Memory B cell (primary cell): ENCODE measurements around the gene ACP4.

Source experiments
- ATAC-seq: fragments of 150-1000 bp; cut with Tn5 transposase; 2 replicates; pipeline ENCODE4 v1.10.0; 2021; ENCODE audit warnings: low read depth, mild to moderate bottlenecking, moderate library complexity
- DNase-seq, 2 donors: peaks; one replicate each; pipeline ENCODE4 v3.0.0; 2022; ENCODE audit warnings: low spot score in 2 of 2
- H3K27ac Mint-ChIP-seq: one replicate; pipeline ENCODE4 v1.8.0; 2022; ENCODE audit warnings: mild to moderate bottlenecking, moderate library complexity, mixed read lengths
- H3K27me3 Mint-ChIP-seq: one replicate; pipeline ENCODE4 v1.8.0; 2022; ENCODE audit warnings: mixed read lengths
- H3K36me3 Mint-ChIP-seq: one replicate; pipeline ENCODE4 v1.8.0; 2022; ENCODE audit warnings: mild to moderate bottlenecking, mixed read lengths
- H3K4me1 Mint-ChIP-seq: one replicate; pipeline ENCODE4 v1.8.0; 2022; ENCODE audit warnings: mixed read lengths
- H3K4me3 Mint-ChIP-seq: one replicate; pipeline ENCODE4 v1.8.0; 2022; ENCODE audit warnings: mild to moderate bottlenecking, moderate library complexity, mixed read lengths
- H3K9me3 Mint-ChIP-seq: one replicate; pipeline ENCODE4 v1.8.0; 2022; ENCODE audit warnings: mixed read lengths

ACP4 gene

GRCh38 chr19:50817941-50818858 lies 28.0 kb downstream of the ACP4 start:
- H3K36me3 Mint-ChIP-seq: no peaks in the 10 kb centered on the region
- ATAC-seq (peak; percentile 67), DNase-seq (peak; percentile 68 to 80)
- peak overlapping the region; percentile 88 for H3K27ac Mint-ChIP-seq
- peak overlapping the region; percentile 86 for H3K4me3 Mint-ChIP-seq
- peaks cover 47% of the 10 kb centered on the region for H3K4me1 Mint-ChIP-seq
- H3K27me3 Mint-ChIP-seq: peaks cover 5% of the 10 kb centered on the region
- no peaks in the 10 kb centered on the region for H3K9me3 Mint-ChIP-seq

GRCh38 chr19:50818859-50819472 lies 28.8 kb downstream of the ACP4 start:
- Mint-ChIP-seq H3K9me3 (no peaks in the 10 kb centered on the region), H3K4me3 (peak overlapping the region; percentile 86), H3K4me1 (peaks cover 50% of the 10 kb centered on the region), H3K27me3 (peaks cover 5% of the 10 kb centered on the region), H3K36me3 (no peaks in the 10 kb centered on the region), H3K27ac (peak overlapping the region; percentile 1)
- no peak for DNase-seq
- peak; percentile 14 for ATAC-seq

GRCh38 chr19:50819636-50820035 lies 29.4 kb downstream of the ACP4 start:
- H3K9me3 Mint-ChIP-seq: no peaks in the 10 kb centered on the region

GRCh38 chr19:50820086-50820485 lies 29.9 kb downstream of the ACP4 start:
- peak; percentile 26 for ATAC-seq
- Mint-ChIP-seq H3K9me3 (no peaks in the 10 kb centered on the region), H3K4me3 (peak overlapping the region; percentile 86), H3K27me3 (peaks cover 5% of the 10 kb centered on the region), H3K27ac (peak overlapping the region; percentile 81), H3K4me1 (peaks cover 50% of the 10 kb centered on the region), H3K36me3 (no peaks in the 10 kb centered on the region)
- DNase-seq: no peak

More at GRCh38 chr19:50819636-50820035, 29.4 kb downstream of the ACP4 start:
- ATAC-seq: no peak
- Mint-ChIP-seq H3K27me3 (peaks cover 5% of the 10 kb centered on the region), H3K36me3 (no peaks in the 10 kb centered on the region), H3K4me3 (peak overlapping the region; percentile 86), H3K4me1 (peaks cover 50% of the 10 kb centered on the region), H3K27ac (peak overlapping the region; percentile 81)
- no peak for DNase-seq

- Mint-ChIP-seq H3K9me3 (no peaks in the 10 kb centered on the region), H3K27ac (peak overlapping the region; percentile 81), H3K4me3 (peak overlapping the region; percentile 86), H3K36me3 (no peaks in the 10 kb centered on the region), H3K27me3 (peaks cover 5% of the 10 kb centered on the region), H3K4me1 (peaks cover 50% of the 10 kb centered on the region)
- no peak for DNase-seq
- ATAC-seq: no peak
These were observed 30.5 kb downstream of the ACP4 start for GRCh38 chr19:50820549-50821247.

- peaks cover 5% of the 10 kb centered on the region for H3K27me3 Mint-ChIP-seq
- DNase-seq (no peak), ATAC-seq (no peak)
- H3K4me1 Mint-ChIP-seq: peaks cover 52% of the 10 kb centered on the region
- H3K9me3 Mint-ChIP-seq: no peaks in the 10 kb centered on the region
- peak overlapping the region; percentile 22 for H3K4me3 Mint-ChIP-seq
- H3K36me3 Mint-ChIP-seq: no peaks in the 10 kb centered on the region
- peak overlapping the region; percentile 81 for H3K27ac Mint-ChIP-seq
These were observed 31.0 kb downstream of the ACP4 start for GRCh38 chr19:50821248-50821612.

GRCh38 chr19:50821622-50822021 lies 31.4 kb downstream of the ACP4 start:
- no peak for DNase-seq
- ATAC-seq: no peak
- Mint-ChIP-seq H3K36me3 (no peaks in the 10 kb centered on the region), H3K27ac (peak overlapping the region; percentile 81), H3K4me3 (no peak overlapping the region), H3K9me3 (no peaks in the 10 kb centered on the region), H3K27me3 (peaks cover 5% of the 10 kb centered on the region), H3K4me1 (peaks cover 52% of the 10 kb centered on the region)

- H3K27ac Mint-ChIP-seq: no peak overlapping the region
- no peak for ATAC-seq
These were observed 32.5 kb downstream of the ACP4 start for GRCh38 chr19:50822661-50823208.

GRCh38 chr19:50823389-50824042 lies 33.3 kb downstream of the ACP4 start, which contains the start of gene KLK1:
Gene KLK1 (minus strand): TSS chr19:50823787. CDS start chr19:50823748, 39 bp downstream.
- H3K27ac Mint-ChIP-seq: no peak within 1 kb of the TSS
- H3K27me3 Mint-ChIP-seq: peaks cover 5% of the 10 kb centered on the region

More at GRCh38 chr19:50822661-50823208, 32.5 kb downstream of the ACP4 start:
- no peaks in the 10 kb centered on the region for H3K9me3 Mint-ChIP-seq
- DNase-seq: no peak
- no peaks in the 10 kb centered on the region for H3K36me3 Mint-ChIP-seq
- H3K4me1 Mint-ChIP-seq: peaks cover 45% of the 10 kb centered on the region
- H3K27me3 Mint-ChIP-seq: peaks cover 5% of the 10 kb centered on the region
- no peak overlapping the region for H3K4me3 Mint-ChIP-seq

GRCh38 chr19:50826492-50827240 lies 36.5 kb downstream of the ACP4 start:
- Mint-ChIP-seq H3K27ac (no peak overlapping the region), H3K9me3 (no peaks in the 10 kb centered on the region), H3K4me3 (no peak overlapping the region), H3K4me1 (peaks cover 20% of the 10 kb centered on the region), H3K27me3 (peaks cover 8% of the 10 kb centered on the region), H3K36me3 (no peaks in the 10 kb centered on the region)
- DNase-seq (no peak), ATAC-seq (no peak)

More at GRCh38 chr19:50823389-50824042, 33.3 kb downstream of the ACP4 start, which contains the start of gene KLK1:
- Mint-ChIP-seq H3K4me1 (peaks cover 45% of the 10 kb centered on the region), H3K36me3 (no peaks in the 10 kb centered on the region), H3K9me3 (no peaks in the 10 kb centered on the region), H3K4me3 (no peak within 1 kb of the TSS)
- DNase-seq (no peak), ATAC-seq (no peak)

- Mint-ChIP-seq H3K27me3 (peaks cover 10% of the 10 kb centered on the region), H3K36me3 (no peaks in the 10 kb centered on the region), H3K9me3 (no peaks in the 10 kb centered on the region), H3K27ac (no peak overlapping the region), H3K4me3 (no peak overlapping the region), H3K4me1 (peaks cover 12% of the 10 kb centered on the region)
- ATAC-seq (no peak), DNase-seq (no peak)
These were observed 37.3 kb downstream of the ACP4 start for GRCh38 chr19:50827476-50827875.

GRCh38 chr19:50829801-50830200 lies 39.6 kb downstream of the ACP4 start:
- ATAC-seq: no peak
- DNase-seq: no peak
- peaks cover 12% of the 10 kb centered on the region for H3K27me3 Mint-ChIP-seq
- H3K9me3 Mint-ChIP-seq: no peaks in the 10 kb centered on the region
- H3K27ac Mint-ChIP-seq: no peak overlapping the region
- peaks cover 2% of the 10 kb centered on the region for H3K4me1 Mint-ChIP-seq
- no peak overlapping the region for H3K4me3 Mint-ChIP-seq
- no peaks in the 10 kb centered on the region for H3K36me3 Mint-ChIP-seq
